HG03196 (cell line): ENCODE results near the gene HEG1.

Source experiments
- ATAC-seq: cut with Tn5 transposase; IDR thresholded peaks from one replicate; pipeline ENCODE4 v1.9.1; 2021; ENCODE audit not compliant: unreplicated experiment

Gene HEG1

DNA sequence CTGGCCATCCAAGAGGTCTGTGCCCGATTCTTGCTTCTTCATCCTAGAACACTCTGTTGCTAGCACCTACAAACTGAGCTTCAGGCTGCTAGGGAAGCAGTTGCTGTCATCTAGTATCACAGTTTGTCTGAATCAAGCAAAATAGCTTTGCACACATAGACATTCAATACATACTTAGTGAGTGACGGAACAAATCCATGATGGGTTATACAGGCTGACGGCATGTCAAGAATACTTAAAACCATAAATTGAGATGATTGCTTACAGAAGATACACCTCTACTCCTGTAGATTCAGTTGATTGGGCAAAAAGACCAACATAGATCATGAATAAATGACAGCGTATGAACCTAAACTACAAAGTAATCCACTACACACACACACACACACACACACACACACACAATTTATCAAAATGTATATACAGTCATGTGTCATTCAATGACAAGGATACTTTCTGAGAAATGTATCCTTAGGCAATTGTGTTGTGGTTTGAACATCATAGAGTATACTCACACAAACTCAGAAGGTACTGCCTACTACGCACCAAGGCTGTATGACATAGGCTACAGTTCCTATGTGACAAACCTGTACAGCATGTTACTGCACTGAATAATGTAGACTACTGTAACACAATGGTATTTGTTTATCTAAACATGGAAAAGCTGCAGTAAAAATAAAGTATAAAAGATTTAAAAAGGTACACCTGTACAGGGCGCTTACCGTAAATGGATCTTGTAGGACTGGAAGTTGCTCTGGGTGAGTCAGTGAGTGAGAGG, 14.4 kb upstream of the HEG1 start:
- ATAC-seq = no peak

DNA sequence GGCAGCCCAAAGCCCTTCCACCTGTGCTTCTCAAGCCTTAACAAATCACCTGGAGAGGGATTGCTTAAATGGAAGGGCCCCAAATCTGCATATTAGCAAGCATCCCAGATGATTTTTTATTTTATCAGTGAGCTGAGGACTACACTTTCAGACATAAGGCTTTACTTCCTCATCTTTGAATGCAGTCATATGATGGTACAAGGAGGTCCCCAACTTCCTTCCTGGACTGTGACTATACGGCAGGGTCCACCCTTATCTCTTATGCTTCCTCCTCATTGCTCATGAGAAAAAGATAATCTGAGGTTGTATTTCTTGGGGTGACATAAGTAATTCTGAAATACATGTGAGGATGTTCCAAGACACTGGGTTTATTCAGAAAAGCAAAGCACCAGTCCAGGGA, 13.7 kb upstream of the HEG1 start:
- ATAC-seq = no peak

DNA sequence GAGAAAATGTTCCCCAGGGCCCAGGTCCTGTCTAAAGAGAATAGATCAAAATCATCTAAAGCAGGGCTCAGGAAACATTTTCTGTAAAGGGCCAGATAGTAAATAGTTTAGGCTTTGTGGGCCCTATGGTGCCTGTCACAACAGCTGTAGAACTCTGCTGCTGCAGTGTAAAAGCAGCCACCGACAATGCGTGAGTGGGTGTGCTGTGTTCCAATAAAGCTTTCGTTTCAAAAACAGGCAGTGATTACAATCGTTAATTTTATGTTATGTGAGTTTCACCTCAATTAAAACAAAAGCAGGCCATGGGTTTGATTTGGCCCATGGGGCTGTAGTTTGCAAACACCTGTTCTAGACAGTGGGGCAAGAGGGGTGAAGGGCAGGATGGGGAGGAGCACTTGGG, 12.5 kb upstream of the HEG1 start:
- no peak for ATAC-seq

DNA sequence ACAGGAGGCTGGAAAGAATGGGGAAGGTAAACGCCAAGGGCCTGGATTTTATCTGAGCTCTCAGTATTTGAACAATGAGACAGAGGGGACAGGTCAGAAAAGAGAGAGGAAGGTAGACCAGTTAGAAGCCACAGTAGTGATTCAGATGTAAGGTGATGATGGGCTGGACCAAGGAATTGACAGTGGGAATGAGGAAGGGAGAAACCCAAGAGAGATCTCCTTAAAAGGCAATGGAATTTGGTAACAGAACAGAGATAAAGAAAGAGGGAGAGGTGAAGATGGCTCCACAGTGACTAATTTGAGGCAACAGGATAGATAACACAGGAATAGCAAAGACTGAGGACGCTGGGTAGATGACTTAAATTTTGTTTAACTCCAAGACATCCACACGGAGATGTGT, 11.4 kb upstream of the HEG1 start:
- ATAC-seq = no peak

DNA sequence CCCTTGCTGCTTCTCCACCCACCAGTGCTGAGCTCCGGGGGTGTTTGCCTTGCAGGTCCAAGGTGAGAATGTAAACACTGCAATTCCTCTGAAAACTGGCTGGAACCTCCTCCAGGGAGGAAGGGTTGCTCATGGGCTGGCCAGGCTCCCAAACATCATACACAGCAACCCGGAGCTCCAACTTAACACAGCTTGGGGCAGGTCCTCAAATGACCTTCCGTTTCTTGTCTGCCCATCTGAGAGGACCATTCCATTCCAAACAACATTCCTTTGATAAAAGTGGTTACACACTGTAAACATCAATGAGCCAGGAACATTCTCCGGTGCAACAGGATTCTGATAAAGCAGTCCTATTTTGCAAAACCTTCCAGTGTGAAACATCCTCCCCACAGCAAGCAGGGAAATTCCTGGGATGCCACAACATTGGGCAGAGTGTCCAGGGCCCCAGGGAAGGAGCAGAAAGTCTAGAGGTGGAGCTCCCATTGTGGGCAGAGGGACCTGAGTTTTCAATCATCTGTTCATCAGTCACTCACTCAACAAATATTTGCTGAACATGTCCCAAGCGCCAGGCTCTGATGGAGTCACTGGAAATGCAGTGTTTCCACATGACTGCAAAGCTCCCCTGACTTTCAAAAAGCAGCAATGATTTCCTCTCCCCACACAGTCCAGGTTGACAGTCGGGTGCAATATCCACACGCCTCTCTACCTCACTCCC, 7.3 kb upstream of the HEG1 start:
- no peak for ATAC-seq

DNA sequence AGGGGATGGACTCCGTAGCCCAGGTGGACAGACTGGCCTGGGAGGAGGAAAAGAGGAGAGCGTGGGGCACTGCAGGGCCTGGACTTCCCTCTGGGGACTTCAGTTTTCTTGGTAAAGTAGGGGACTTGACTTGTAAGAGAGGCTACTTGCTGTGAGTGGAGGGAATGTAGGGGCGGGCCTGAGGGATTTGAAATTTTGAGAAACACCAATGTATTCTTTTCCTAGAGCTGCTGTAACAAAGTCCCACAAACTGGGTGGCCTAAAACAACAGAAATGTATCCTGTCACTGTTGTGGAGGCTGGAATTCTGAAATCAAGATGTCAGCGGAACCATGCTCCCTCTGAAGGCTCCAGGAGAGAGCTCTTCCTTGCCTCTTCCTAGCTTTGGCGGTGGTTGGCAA, 5.8 kb upstream of the HEG1 start:
- ATAC-seq = no peak

DNA sequence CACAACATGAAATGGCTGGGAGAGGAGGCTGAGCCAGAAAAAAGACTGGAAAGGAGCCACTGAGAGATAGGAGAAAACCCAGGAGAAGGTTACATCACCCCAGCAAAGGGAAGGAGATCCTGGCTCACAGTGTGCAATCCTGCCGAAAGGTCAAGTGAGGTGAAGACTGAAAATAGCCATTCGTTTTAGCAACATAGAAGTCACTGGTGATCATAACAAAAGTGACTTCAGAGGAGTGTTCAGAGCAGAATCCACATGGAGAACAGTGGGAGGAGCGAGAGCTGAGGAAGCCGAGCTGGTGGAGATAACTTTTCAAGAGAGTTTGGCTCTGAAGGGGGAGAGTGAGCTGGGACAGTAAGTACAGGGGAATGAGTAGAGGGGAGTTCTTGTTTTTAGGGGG, 5.4 kb upstream of the HEG1 start:
- ATAC-seq = no peak

DNA sequence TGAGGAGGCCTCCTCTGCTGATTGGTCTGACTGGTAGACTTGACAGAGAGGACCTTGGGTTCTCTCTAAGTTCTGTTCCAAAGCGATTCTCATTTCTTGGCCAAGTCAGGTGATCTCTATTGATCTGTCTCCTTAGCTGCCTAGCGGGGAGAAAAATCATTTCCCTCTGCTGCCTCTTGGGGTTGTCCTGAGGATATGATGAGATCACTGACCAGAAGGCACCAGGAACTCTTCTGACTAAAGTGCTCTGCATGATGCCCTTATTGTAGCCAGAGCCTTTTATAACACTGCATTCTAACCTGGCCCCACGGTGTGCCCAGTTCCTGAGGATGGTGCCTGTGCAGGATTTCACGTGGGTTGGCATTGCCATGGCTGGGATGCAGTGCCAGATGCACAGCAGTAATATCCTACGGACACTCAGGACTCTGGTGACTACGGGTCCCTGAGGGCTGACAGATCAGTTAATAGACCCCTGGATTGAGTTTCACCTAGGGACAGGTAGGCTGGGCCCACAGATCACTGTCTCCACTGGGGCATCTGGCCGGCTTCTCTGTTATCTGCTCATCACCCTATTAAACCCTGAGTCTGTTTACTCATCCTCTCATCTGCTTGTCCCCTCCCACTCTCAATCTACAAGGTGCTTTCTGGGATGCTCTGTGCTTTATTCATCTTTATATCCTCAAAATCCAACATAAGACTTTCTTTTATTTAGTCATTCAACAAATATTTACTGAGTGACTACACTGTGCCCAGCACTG, 3.9 kb upstream of the HEG1 start:
- ATAC-seq = no peak

DNA sequence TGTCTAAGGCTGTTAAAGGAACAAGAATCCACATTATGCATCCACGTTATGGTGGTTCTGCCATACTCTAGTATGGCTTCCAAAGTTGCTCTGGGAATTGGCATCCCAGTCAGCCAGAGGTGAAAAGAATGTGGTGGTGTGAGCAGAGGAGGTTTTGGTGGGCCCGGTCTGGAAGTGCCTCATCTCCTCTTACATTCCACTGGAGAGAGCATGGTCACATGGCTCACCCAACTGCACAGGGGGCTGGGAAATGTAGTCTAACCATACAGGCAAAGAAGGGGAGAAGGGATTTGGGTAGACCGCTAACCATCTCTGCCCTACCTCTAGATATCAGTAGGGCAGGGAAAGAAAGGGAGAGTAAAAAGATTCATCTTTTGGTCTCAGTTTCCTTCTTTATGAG, 3.2 kb upstream of the HEG1 start:
- no peak for ATAC-seq

DNA sequence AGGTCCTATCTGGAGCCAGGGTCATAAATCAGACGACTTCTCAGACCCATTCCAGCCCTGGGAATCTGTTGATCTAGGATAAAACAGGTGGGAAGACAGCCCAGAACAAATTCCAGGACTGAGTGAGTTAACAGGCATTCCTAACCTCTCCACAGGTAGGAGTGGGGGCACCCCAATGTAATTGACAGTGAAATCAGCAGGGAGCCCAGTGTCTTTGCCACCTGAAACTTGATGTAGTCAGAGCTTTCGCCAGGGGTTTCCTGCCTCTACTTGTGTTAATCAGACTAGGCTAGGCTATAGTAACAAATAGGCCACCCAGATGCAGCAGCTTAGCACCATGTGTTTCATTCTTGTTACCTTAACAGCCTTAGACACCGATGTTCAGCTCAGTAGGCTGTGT, 2.7 kb upstream of the HEG1 start:
- no peak for ATAC-seq

DNA sequence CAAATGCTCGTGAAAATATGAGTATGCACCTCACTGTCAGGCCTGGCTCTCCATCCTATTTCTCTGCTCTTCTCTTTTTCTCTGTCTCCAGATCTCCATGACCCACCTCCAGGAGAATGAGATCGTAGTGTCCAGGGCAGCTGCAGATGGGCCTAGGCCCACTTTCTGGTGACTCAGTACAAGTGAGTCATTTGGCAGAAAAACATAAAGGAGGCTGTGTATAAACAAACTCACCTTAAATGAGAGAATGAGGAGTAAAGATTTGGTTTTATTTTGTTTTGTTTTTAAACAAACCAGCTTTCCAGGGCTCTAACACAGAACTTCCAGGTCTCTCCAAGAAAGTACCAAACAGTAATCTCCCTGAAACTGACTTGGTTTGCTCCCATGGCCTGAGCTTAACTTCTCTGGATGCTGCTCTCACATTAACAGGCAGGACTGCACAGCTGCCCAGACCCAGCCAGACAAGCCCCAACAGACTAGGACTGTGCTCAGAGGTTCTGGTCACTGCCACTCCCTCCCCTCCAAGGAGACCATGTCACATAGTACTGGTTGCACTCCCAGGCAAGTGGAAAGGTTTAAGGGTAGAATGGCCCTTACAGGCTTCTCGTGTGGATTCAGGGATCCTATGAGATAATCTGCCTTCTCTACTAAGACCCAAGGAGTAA, 1.5 kb upstream of the HEG1 start:
- no peak for ATAC-seq

DNA sequence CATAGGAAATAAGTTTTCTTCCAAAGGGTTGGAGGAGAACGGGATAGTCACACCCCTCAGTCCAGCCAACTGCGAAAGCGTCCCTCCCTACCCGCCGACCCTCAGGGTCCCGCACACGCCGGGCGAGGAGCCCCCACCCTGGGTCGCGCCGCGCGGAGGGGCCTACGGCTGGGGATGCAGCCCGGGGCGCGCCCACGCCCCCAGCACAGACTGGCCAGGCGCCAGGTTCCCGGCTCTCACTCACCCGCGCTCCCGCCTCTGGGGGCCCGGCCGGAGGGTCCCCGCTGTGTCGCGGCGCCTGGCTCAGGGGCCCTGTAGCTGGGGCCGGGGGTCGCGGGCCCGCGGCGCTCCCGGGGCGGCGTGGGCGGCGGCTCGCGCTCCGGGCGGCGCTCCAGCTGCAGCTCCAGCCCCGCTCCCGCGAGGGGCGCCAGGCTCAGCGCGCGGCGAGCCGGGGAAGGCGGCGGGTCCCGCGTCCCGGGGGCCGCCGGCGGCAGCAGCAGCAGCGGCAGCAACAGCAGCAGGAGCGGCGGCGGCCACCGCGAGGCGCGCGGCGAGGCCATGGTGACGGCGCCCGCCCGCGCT, 375 bp downstream of the HEG1 start:
- ATAC-seq = no peak

DNA sequence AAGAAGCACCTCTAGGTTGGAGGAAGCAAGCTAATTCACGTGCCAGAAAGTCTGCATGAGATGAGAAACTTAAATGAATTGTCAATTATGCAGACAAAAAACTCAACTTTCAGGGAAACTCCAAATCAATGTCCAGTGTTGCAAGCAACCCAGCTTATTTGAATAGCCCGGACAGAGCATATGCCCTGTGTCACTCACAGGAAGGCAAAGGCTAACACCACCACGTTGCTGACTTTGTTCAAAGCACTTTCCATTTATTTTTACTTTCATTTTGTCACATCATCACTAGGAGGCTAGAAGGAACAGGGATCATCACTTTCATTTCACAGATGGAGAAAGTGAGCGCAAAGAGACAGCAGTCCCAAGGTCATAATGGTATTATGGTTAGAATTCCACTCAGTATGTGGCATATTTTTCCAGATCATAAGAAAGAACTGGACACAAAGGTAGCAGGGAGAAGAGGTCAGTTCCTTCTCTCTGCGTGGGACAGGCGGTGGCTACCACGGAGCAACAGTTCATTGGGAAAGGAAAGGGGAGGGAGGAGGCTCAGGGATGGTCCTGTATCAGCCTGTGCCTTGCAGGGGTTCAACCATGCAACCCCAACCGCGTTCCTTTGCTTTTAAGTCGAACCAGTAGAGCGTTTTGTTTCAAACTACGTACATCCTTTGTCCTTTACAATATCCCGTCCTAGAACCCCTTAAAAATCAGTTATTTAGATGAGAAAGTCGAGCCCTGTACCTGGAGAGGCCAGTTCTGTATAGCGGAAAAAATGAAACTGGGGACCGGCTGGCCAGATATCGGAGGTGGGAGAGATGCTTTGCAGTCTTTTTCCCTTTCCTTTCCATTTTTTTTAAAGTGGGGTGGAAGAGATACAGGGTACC, 1.1 kb downstream of the HEG1 start:
- ATAC-seq = peak; percentile 37

DNA sequence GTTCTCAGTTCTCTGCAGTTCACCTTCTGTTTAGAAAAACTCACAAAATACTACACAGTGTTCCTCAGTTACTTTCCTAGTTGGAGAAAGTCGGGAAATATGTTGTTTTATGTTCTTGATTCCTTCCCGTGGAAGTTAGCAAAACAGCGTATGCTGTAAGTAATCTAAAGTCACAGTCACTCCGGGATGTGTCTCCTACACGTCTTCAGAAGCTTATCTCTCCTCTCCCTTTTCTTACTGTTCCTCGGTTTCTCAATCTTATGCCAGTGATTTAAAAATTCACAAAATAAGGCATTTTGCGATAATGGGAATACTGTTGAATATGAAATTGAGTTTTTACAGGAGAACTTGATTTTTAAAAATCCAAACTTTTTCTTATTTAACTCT, 1.7 kb downstream of the HEG1 start:
- ATAC-seq = no peak

DNA sequence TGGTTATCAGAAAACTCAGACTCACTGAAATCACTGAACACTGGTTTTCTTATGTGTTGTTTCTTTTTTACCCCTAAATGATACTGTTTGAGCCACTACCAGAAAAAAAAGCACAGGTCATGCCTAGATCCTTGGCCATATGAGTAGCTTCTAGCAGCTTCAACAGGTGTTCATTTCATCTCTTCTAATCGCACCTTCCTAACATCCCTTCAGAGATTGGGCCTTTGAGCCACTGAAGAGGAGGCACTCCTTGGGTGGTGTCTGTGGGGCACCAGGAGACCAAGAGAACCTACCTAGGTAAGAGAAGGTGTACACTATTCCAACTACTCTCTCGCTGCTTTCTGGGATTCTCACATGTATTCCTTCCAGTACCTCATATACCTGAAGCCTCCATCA, 2.5 kb downstream of the HEG1 start:
- ATAC-seq = no peak

DNA sequence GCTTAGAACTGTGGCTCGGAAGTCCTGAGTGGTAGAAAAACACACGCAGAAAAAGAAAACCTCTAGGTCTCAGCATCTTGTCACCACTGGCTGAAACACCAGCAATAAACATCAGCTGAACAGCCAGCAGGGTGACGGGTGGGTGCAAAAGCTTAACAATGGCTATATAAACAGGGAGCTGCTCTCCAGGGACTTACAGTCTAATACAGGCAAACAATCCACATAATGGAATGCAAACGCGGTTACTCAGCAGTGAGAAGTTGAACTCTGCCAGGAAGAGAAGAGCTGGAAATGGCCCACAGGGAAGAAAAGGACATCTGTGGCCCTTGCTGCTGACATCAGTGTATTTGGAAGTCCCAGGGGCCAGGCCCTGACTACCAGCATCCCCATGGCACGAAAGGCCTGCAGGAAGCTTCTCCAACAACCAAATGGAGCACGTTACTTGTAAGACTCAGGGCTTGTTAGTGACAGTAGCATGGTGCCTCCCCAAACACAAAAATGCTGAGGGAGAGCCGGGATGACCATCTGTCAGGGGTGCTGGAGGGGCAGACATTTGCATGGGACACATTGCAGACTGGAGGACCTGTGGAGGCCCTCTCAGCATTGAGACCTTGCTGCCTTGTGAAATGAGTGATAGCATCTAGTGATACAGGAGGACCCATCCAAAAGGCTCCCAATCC, 3.0 kb downstream of the HEG1 start:
- ATAC-seq = no peak

DNA sequence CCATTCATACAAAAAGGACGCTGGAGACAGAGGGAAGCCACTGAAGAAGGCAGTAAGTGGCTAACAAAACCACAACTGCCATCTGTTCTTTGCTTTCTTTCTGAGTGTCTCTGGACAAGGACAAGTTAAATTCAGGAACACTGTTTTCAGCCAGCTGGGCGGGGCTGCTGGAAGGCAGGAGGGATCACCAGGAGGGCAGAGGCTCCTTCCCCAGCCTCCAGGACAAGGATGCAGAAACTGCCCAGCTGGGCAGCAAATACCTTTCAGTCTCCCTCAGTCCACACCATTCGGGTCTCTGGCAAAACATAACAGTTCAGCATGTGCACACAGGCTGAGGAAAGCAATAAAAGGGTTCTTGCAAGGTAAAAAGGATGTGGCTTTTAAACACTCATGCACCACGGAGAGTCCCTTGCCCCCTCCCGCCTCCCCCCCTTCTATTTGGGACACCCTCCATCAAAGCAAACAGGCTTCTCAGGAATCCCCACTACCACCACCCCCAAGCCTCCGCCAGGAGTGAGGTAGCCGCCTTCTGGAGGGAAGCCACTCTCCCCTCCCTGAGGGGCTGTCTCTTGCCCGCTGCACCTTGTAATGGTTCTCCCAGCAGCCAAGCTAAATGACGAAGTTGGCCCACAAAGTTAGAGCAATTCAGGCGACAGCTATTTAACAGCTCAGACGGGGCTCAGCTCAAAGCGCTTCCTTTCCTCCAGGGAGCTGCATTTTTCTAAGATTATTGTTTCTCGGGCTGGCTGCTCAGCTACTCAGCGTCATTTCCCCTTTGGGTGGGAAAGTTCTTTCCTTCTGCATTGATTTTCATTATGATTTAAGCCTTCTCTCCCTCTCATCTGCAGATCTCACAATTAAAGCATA, 3.8 kb downstream of the HEG1 start:
- no peak for ATAC-seq

DNA sequence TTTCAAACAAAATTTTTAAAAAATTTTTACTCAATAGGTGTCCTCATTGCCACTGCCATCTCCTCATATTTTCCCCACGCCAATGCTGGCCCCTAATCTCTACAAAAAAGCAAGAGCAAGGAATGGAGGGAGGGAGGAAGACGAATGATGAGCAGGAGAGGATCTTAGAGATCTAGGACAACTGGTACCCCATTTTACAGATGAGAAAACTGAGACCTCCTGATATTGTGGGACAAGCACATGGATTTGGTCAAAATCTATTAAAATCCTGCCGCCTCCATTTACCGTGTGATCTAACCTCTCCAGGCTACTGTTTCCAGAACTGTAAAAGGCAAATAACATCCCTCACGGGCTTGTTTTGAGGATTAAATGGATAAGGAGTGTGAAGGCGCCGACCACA, 4.6 kb downstream of the HEG1 start:
- ATAC-seq = no peak
